RWPE2 (cell line): ENCODE results near the gene FAXC.
A peak's percentile ranks its signal among the peaks of the same experiment; 100 is the strongest.

Experiments used
- ATAC-seq: fragments of 200-7000 bp; cut with Tn5 transposase; 3 replicates; pipeline ENCODE4 v1.9.1; 2021; ENCODE audit warnings: low read depth
- DNase-seq: peaks from one replicate; pipeline ENCODE4 v3.0.0-alpha.2; 2020; ENCODE audit warnings: low spot score
- H3K27ac ChIP-seq: fragments of 450-650 bp; 2 replicates; pipeline ENCODE4 v1.5.1; 2017; ENCODE audit warnings: mild to moderate bottlenecking; ENCODE audit not compliant: poor library complexity, severe bottlenecking
- H3K27me3 ChIP-seq: fragments of 250-450 bp; sonication (Bioruptor Pico); 2 replicates; pipeline ENCODE4 v1.5.1; 2021; ENCODE audit warnings: mild to moderate bottlenecking, moderate library complexity; ENCODE audit not compliant: insufficient read depth, poor library complexity, severe bottlenecking
- H3K36me3 ChIP-seq: fragments of 250-450 bp; sonication (Bioruptor Pico); 2 replicates; pipeline ENCODE4 v1.5.1; 2020; ENCODE audit warnings: low read depth, mild to moderate bottlenecking, moderate library complexity
- H3K4me1 ChIP-seq: fragments of 250-450 bp; sonication (Bioruptor Pico); 2 replicates; pipeline ENCODE4 v1.5.1; 2021; ENCODE audit warnings: mild to moderate bottlenecking, moderate library complexity; ENCODE audit not compliant: insufficient read depth, poor library complexity, severe bottlenecking
- H3K4me3 ChIP-seq: fragments of 250-450 bp; sonication (Bioruptor Pico); 2 replicates; pipeline ENCODE4 v1.5.1; 2021; ENCODE audit warnings: mild to moderate bottlenecking, moderate library complexity; ENCODE audit not compliant: severe bottlenecking
- H3K9me3 ChIP-seq: fragments of 250-450 bp; sonication (Bioruptor Pico); 2 replicates; pipeline ENCODE4 v1.5.1; 2021; ENCODE audit warnings: mild to moderate bottlenecking, moderate library complexity; ENCODE audit not compliant: severe bottlenecking
- TF ChIP-seq, protein P1 (sequence below): fragments of 450-650 bp; IDR thresholded peaks from one replicate; pipeline ENCODE4 v1.5.1; 2017; ENCODE audit warnings: mild to moderate bottlenecking, moderate library complexity; ENCODE audit not compliant: poor library complexity, severe bottlenecking

Gene FAXC

DNA sequence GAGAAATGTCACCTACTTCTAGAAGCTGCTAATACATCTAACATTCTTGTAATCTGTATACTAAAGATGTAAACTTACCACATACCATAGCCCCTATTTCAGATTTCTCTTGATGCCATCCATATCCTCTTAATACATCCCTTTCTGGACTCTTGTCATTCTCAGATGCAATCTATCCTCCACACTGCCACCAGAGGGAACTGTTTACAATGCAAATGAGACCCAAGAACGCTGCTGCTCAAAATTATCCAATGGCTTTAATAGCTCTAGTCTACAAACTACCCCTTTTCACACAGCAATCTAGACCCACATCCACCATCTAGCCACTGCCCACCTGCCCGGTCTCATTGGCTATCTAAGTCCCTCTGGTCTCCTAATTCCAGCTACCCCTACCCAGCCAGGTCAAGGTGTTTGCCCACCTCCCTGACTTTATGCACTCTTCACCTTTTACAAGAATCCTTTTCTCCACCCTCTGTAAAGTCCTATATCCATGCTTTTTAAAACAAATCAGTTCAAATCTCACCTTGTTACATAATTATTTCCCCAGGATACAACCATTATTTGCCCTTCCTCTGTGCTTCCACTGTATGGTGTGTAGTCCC, 14.8 kb downstream of the FAXC start:
- H3K9me3 ChIP-seq = no peaks in the 10 kb centered on the region
- H3K4me3 ChIP-seq = no peak overlapping the region
- H3K27ac ChIP-seq = no peak overlapping the region
- ATAC-seq (peak; percentile 83), DNase-seq (no peak)
- H3K4me1 ChIP-seq = no peaks in the 10 kb centered on the region
- H3K36me3 ChIP-seq = no peaks in the 10 kb centered on the region
- no peaks in the 10 kb centered on the region for H3K27me3 ChIP-seq
- TF ChIP-seq, protein P1, sequence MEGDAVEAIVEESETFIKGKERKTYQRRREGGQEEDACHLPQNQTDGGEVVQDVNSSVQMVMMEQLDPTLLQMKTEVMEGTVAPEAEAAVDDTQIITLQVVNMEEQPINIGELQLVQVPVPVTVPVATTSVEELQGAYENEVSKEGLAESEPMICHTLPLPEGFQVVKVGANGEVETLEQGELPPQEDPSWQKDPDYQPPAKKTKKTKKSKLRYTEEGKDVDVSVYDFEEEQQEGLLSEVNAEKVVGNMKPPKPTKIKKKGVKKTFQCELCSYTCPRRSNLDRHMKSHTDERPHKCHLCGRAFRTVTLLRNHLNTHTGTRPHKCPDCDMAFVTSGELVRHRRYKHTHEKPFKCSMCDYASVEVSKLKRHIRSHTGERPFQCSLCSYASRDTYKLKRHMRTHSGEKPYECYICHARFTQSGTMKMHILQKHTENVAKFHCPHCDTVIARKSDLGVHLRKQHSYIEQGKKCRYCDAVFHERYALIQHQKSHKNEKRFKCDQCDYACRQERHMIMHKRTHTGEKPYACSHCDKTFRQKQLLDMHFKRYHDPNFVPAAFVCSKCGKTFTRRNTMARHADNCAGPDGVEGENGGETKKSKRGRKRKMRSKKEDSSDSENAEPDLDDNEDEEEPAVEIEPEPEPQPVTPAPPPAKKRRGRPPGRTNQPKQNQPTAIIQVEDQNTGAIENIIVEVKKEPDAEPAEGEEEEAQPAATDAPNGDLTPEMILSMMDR = peak; percentile 80

- Histone ChIP-seq H3K36me3 (no peaks in the 10 kb centered on the region), H3K27me3 (no peaks in the 10 kb centered on the region), H3K4me3 (no peak overlapping the region), H3K4me1 (no peaks in the 10 kb centered on the region), H3K9me3 (no peaks in the 10 kb centered on the region), H3K27ac (no peak overlapping the region)
- DNase-seq (no peak), ATAC-seq (no peak)
- TF ChIP-seq, protein P1 = no peak
Observed at GRCh38 chr6:99333068-99333467, 16.4 kb downstream of the FAXC start.

GRCh38 chr6:99331531-99331930, 17.9 kb downstream of the FAXC start:
- H3K4me3 ChIP-seq = no peak overlapping the region
- no peaks in the 10 kb centered on the region for H3K4me1 ChIP-seq
- no peaks in the 10 kb centered on the region for H3K36me3 ChIP-seq
- H3K27me3 ChIP-seq = no peaks in the 10 kb centered on the region
- ATAC-seq (no peak), DNase-seq (no peak)
- TF ChIP-seq, protein P1 = no peak
- H3K9me3 ChIP-seq = no peaks in the 10 kb centered on the region
- no peak overlapping the region for H3K27ac ChIP-seq

GRCh38 chr6:99330159-99330558, 19.3 kb downstream of the FAXC start:
- DNase-seq (no peak), ATAC-seq (peak; percentile 67; the same call in 2 of the 3 replicates)
- TF ChIP-seq, protein P1 = peak; percentile 83
- no peaks in the 10 kb centered on the region for H3K27me3 ChIP-seq
- no peak overlapping the region for H3K27ac ChIP-seq
- H3K36me3 ChIP-seq = no peaks in the 10 kb centered on the region
- H3K4me1 ChIP-seq = no peaks in the 10 kb centered on the region
- no peaks in the 10 kb centered on the region for H3K9me3 ChIP-seq
- no peak overlapping the region for H3K4me3 ChIP-seq

DNA sequence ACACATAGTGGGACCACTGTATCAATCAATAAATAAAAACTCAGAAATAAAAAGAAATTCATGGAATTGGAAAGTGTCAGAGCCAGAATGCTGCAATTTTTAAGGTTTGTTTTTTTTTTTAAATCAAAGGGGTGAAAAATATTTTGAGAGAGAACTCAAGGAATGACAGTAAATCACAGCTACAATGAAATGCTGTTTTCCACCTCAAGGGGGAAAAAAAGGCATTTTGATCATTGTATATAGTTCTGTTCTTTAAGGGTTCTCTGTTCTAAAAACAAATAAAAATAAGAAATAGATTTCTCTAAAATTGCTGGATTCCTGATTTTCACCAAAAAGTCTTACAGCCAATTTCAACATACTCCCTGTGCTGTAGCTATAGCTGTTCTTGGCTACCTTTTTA, 24.5 kb downstream of the FAXC start:
- TF ChIP-seq, protein P1 = no peak
- H3K4me3 ChIP-seq = no peak overlapping the region
- no peak for DNase-seq

More for the DNA sequence above, 24.5 kb downstream of the FAXC start:
- H3K4me1 ChIP-seq = no peaks in the 10 kb centered on the region
- no peaks in the 10 kb centered on the region for H3K27me3 ChIP-seq
- ATAC-seq = no peak
- H3K9me3 ChIP-seq = no peaks in the 10 kb centered on the region
- no peaks in the 10 kb centered on the region for H3K36me3 ChIP-seq
- H3K27ac ChIP-seq = no peak overlapping the region
